Measurements from ENCODE around the gene CRTC3. TPM values are rescaled to one million over a fixed set of nuclear protein-coding genes. Genes with fewer than 3 reads are reported as not detected.

CRTC3 gene
- total RNA-seq, 1 experiment from 2014 or later = 3.9 TPM

GRCh38 chr15:90512276-90512675, 17.4 kb upstream of the CRTC3 start:
- no peaks in the 10 kb centered on the region for H3K79me1 ChIP-seq (ENCODE audit: insufficient read depth, low read depth, low read length, poor library complexity, severe bottlenecking)
- H2AK5ac ChIP-seq (ENCODE audit: insufficient read length, low read length) = no peak overlapping the region
- Mint-ChIP-seq H3K36me3 (ENCODE audit: insufficient read depth in 1 of 3, low read depth in 3 of 3) (peaks cover 2 to 16% (median 4%) of the 10 kb centered on the region in 3 experiments; a peak in 3 of 7 replicates), H3K27me3 (ENCODE audit: low read depth) (peaks cover 2% of the 10 kb centered on the region), H3K27ac (no peak overlapping the region), H3K9me3 (peaks cover 7 to 13% of the 10 kb centered on the region in 2 experiments), H3K4me1 (0 out of 4 replicates have a peak, but pooled peaks cover 0 to 2% of the 10 kb centered on the region in 2 experiments), H3K4me3 (no peak overlapping the region)
- H2BK15ac ChIP-seq (ENCODE audit: low read depth, low read length) = no peak overlapping the region
- no peak overlapping the region for H3K27ac ChIP-seq (ENCODE audit: insufficient read length, low read depth, low read length)
- no peak for TF ChIP-seq CTCF (conservative IDR thresholded peaks at IDR 0.05)
- H3K23me2 ChIP-seq (ENCODE audit: insufficient read length, low read depth, low read length, poor library complexity, severe bottlenecking) = no peaks in the 10 kb centered on the region
- no peak overlapping the region for H4K8ac ChIP-seq (replicated peaks; ENCODE audit: insufficient read length, low read depth, low read length)
- H3K9ac ChIP-seq (ENCODE audit: extremely low read depth, insufficient read length, low read length) = no peak overlapping the region
- no peaks in the 10 kb centered on the region; the same call in 1 of the 2 replicates for H3K4me1 ChIP-seq (ENCODE audit: insufficient read depth, low read length)
- H3T11ph ChIP-seq (ENCODE audit: low read length) = no peak overlapping the region
- H3K79me2 ChIP-seq (ENCODE audit: insufficient read depth, low read length) = no peaks in the 10 kb centered on the region
- no peak overlapping the region for H3K14ac ChIP-seq (ENCODE audit: insufficient read depth, low read length)
- H3K27me3 ChIP-seq (ENCODE audit: insufficient read depth, low read length) = no peaks in the 10 kb centered on the region
- no peak overlapping the region for H3K18ac ChIP-seq (ENCODE audit: insufficient read length, low read depth, low read length)
- no peak overlapping the region for H4K5ac ChIP-seq (ENCODE audit: insufficient read length, low read depth, low read length)
- WGBS (ENCODE audit: extremely low coverage, insufficient read length, low lambda C conversion rate) = no CpG with 5 or more reads among the region's 2 CpGs
- H2BK120ac ChIP-seq (ENCODE audit: low read depth, low read length, poor library complexity, severe bottlenecking) = no peak overlapping the region
- no peak overlapping the region for H3K4ac ChIP-seq (ENCODE audit: low read depth, low read length)
- H3K9me3 ChIP-seq (ENCODE audit: control insufficient read depth, low read depth, low read length) = no peaks in the 10 kb centered on the region
- H3K4me2 ChIP-seq (ENCODE audit: insufficient read depth, insufficient read length, low read length) = no peak overlapping the region
- no peak overlapping the region for H3K23ac ChIP-seq (ENCODE audit: insufficient read length, low read depth, low read length)
- no peak overlapping the region for H2BK20ac ChIP-seq (ENCODE audit: low read depth, low read length, poor library complexity, severe bottlenecking)
- H4K20me1 ChIP-seq (ENCODE audit: control insufficient read depth, insufficient read depth, insufficient read length) = no peaks in the 10 kb centered on the region
- H4K91ac ChIP-seq (ENCODE audit: insufficient read length, low read depth, low read length) = no peak overlapping the region
- DNase-seq = no peak
- no peak overlapping the region for H2BK5ac ChIP-seq (ENCODE audit: insufficient read length, low read length)
- no peak overlapping the region for H2BK12ac ChIP-seq (ENCODE audit: insufficient read length, low read depth, low read length)
- no peak overlapping the region for H2AFZ ChIP-seq (ENCODE audit: low read length)
- no peak overlapping the region for H3K56ac ChIP-seq (ENCODE audit: insufficient read length, low read depth, low read length)
